Upper lobe of left lung (tissue), 4 donors: Measurements from ENCODE around the gene SAP30L.

ENCODE experiments used
- EP300 ChIP-seq, 4 donors: sonication (generic); formaldehyde crosslinking; IDR thresholded peaks; one replicate each; pipeline ENCODE4 v1.5.1; 2017; ENCODE audit warnings: antibody characterized with exemption in 4 of 4, control low read depth in 2 of 4
- POLR2AphosphoS5 ChIP-seq, 2 donors: sonication (generic); formaldehyde crosslinking; IDR thresholded peaks; one replicate each; pipeline ENCODE4 v1.5.1; 2017; ENCODE audit warnings: antibody characterized with exemption in 2 of 2
- TF ChIP-seq, protein P1 (sequence below), 6 experiments: fragments of 450-650 bp in 4 of 6; fragments of 200-600 bp in 2 of 6; sonication (generic) in 2 of 6; IDR thresholded peaks; one replicate each; pipeline ENCODE4 v1.5.1; 2016 to 2019; ENCODE audit warnings: antibody characterized with exemption in 6 of 6

DNA sequence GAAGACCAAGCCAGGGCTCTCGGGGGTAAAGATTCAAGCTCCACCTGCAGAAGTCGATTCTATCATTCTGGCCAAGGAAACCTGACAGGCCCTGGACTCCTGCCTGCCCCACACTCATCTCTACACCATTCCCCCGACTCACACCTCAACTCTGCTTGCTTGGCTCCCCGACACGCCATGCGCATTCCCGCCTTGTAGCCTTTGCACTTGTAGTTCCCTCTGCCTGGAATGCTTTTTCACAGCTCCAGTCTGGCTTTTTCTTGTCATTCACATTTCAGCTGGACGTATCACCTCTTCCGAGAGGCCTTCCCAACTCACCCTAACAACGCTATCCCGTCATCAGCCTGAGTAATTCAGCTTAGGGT, 60.9 kb downstream of the SAP30L start:
- no peak for TF ChIP-seq POLR2AphosphoS5 (IDR thresholded peaks at IDR 0.05)
- no peak for TF ChIP-seq EP300 (IDR thresholded peaks at IDR 0.05)
- TF ChIP-seq, protein P1, sequence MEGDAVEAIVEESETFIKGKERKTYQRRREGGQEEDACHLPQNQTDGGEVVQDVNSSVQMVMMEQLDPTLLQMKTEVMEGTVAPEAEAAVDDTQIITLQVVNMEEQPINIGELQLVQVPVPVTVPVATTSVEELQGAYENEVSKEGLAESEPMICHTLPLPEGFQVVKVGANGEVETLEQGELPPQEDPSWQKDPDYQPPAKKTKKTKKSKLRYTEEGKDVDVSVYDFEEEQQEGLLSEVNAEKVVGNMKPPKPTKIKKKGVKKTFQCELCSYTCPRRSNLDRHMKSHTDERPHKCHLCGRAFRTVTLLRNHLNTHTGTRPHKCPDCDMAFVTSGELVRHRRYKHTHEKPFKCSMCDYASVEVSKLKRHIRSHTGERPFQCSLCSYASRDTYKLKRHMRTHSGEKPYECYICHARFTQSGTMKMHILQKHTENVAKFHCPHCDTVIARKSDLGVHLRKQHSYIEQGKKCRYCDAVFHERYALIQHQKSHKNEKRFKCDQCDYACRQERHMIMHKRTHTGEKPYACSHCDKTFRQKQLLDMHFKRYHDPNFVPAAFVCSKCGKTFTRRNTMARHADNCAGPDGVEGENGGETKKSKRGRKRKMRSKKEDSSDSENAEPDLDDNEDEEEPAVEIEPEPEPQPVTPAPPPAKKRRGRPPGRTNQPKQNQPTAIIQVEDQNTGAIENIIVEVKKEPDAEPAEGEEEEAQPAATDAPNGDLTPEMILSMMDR (IDR thresholded peaks at IDR 0.05): no peak
